ENCODE data around the gene ZNHIT1. TPM values are rescaled to one million over a fixed set of nuclear protein-coding genes. Genes with fewer than 3 reads are reported as not detected.
A peak's percentile ranks its signal among the peaks of the same experiment; 100 is the strongest.

The ZNHIT1 gene
- total RNA-seq, 2 donors from 2014 or later, result 56.5 to 61.7 TPM

- Mint-ChIP-seq H3K4me3 (peak within 1 kb of the TSS; percentile 49), H3K27ac (no peak within 1 kb of the TSS), H3K4me1 (peaks cover 8% of the 10 kb centered on the region), H3K27me3 (ENCODE audit: insufficient read depth) (peaks cover 80% of the 10 kb centered on the region), H3K9me3 (no peaks in the 10 kb centered on the region), H3K36me3 (ENCODE audit: low read depth) (no peaks in the 10 kb centered on the region)
- no peak within 1 kb of the TSS for H3K9ac ChIP-seq (ENCODE audit: extremely low read depth, low read length, poor library complexity, severe bottlenecking)
- H3K36me3 ChIP-seq (ENCODE audit: control insufficient read depth, insufficient read depth, low read length), result no peaks in the 10 kb centered on the region
- peaks cover 55% of the 10 kb centered on the region for H3K27me3 ChIP-seq (ENCODE audit: control insufficient read depth, insufficient read depth, low read length, poor library complexity, severe bottlenecking)
- no peaks in the 10 kb centered on the region for H3K9me3 ChIP-seq (ENCODE audit: control insufficient read depth, low read length)
- H3K27ac ChIP-seq (ENCODE audit: low read depth, low read length), result peak within 1 kb of the TSS; percentile 60
- TF ChIP-seq CTCF (conservative IDR thresholded peaks at IDR 0.05), result no peak
- WGBS, 2 experiments (ENCODE audit: insufficient coverage in 1 of 2, insufficient read length in 1 of 2), result 2 to 10% methylated on average over 22 to 53 of the region's 56 CpGs
- H3K4me3 ChIP-seq (ENCODE audit: low read length), result peak within 1 kb of the TSS; percentile 56
- DNase-seq, result peak; percentile 67
- H3K4me1 ChIP-seq (ENCODE audit: control insufficient read depth, insufficient read depth, low read length), result no peaks in the 10 kb centered on the region
These were observed 37.7 kb upstream of the ZNHIT1 start, which contains the start of gene NAT16 for GRCh38 chr7:101180130-101180755. Gene NAT16, minus strand, starts transcription at chr7:101180293. Its CDS starts 5,486 bp downstream, at chr7:101174807.

DNA sequence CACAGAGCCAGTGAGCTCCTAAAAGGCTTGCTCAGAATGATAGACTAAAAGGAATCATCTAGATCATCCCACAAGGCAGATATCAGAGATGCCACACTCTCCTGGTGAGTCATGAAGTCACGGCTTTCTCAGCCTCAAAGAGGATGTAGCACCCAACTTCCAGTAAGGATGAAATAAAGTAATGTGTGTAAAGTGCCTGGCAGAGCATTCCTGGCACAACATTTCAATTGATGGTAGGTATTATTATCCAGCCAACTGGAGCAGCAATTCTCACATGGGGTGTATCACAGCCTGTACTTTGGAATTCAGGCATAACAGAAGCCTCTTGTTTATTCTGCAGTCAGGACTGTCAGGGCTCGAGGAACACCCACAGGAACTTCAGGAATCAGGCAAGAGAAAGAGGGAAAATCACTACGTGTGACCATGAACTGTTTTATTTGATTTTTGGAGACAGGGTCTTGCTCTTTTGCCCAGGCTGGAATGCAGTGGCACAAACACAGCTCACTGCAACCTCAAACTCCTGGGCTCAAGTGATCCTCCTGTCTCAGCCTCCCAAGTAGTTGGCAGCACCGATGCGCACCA lies 32.6 kb upstream of the ZNHIT1 start:
- Histone ChIP-seq H3K36me3 (ENCODE audit: control insufficient read depth, insufficient read depth, low read length) (no peaks in the 10 kb centered on the region), H3K4me3 (ENCODE audit: low read length) (no peak overlapping the region), H3K27me3 (ENCODE audit: control insufficient read depth, insufficient read depth, low read length, poor library complexity, severe bottlenecking) (peaks cover 17% of the 10 kb centered on the region), H3K4me1 (ENCODE audit: control insufficient read depth, insufficient read depth, low read length) (no peaks in the 10 kb centered on the region), H3K9me3 (ENCODE audit: control insufficient read depth, low read length) (no peaks in the 10 kb centered on the region), H3K9ac (ENCODE audit: extremely low read depth, low read length, poor library complexity, severe bottlenecking) (no peak overlapping the region), H3K27ac (ENCODE audit: low read depth, low read length) (no peak overlapping the region)
- no peak for DNase-seq
- Mint-ChIP-seq H3K4me3 (no peak overlapping the region), H3K27ac (no peak overlapping the region), H3K4me1 (peaks cover 4% of the 10 kb centered on the region), H3K27me3 (ENCODE audit: insufficient read depth) (peaks cover 40% of the 10 kb centered on the region), H3K36me3 (ENCODE audit: low read depth) (no peaks in the 10 kb centered on the region), H3K9me3 (no peaks in the 10 kb centered on the region)
- 49 to 79% methylated on average over 2 to 5 of the region's 5 CpGs for WGBS, 2 experiments (ENCODE audit: insufficient coverage in 1 of 2, insufficient read length in 1 of 2)
- no peak for TF ChIP-seq CTCF (conservative IDR thresholded peaks at IDR 0.05)

GRCh38 chr7:101186194-101186593 lies 31.8 kb upstream of the ZNHIT1 start:
- peaks cover 9% of the 10 kb centered on the region for H3K27me3 ChIP-seq (ENCODE audit: control insufficient read depth, insufficient read depth, low read length, poor library complexity, severe bottlenecking)
- no peaks in the 10 kb centered on the region for H3K9me3 Mint-ChIP-seq
- H3K27me3 Mint-ChIP-seq (ENCODE audit: insufficient read depth), result peaks cover 32% of the 10 kb centered on the region
- no peak overlapping the region for H3K4me3 Mint-ChIP-seq
- WGBS, 2 experiments (ENCODE audit: insufficient coverage in 1 of 2, insufficient read length in 1 of 2), result 91 to 92% methylated on average over 6 of the region's 6 CpGs
- H3K9ac ChIP-seq (ENCODE audit: extremely low read depth, low read length, poor library complexity, severe bottlenecking), result no peak overlapping the region
- TF ChIP-seq CTCF (conservative IDR thresholded peaks at IDR 0.05), result no peak
- H3K36me3 ChIP-seq (ENCODE audit: control insufficient read depth, insufficient read depth, low read length), result no peaks in the 10 kb centered on the region
- no peaks in the 10 kb centered on the region for H3K9me3 ChIP-seq (ENCODE audit: control insufficient read depth, low read length)
- H3K27ac ChIP-seq (ENCODE audit: low read depth, low read length), result no peak overlapping the region
- no peaks in the 10 kb centered on the region for H3K4me1 ChIP-seq (ENCODE audit: control insufficient read depth, insufficient read depth, low read length)
- H3K4me1 Mint-ChIP-seq, result peaks cover 3% of the 10 kb centered on the region
- no peak overlapping the region for H3K27ac Mint-ChIP-seq
- no peak for DNase-seq
- H3K36me3 Mint-ChIP-seq (ENCODE audit: low read depth), result no peaks in the 10 kb centered on the region
- no peak overlapping the region for H3K4me3 ChIP-seq (ENCODE audit: low read length)

All from endodermal cell (in vitro differentiated cells).